Activated naive CD4-positive, alpha-beta T cell treated with Interleukin-2 at 50 U/mL for 16 hours (primary cell): ENCODE data around the gene DNAJC18.
A peak's percentile ranks its signal among the peaks of the same experiment; 100 is the strongest.
"Not testable (repeated sequence)": the region's sequence is repeated elsewhere in the genome, so short reads cannot be mapped to it uniquely, and the experiment has no call there.

Source experiments
- DNase-seq: peaks from one replicate; pipeline ENCODE4 v3.0.0-alpha.2; 2020

The DNAJC18 gene

DNA sequence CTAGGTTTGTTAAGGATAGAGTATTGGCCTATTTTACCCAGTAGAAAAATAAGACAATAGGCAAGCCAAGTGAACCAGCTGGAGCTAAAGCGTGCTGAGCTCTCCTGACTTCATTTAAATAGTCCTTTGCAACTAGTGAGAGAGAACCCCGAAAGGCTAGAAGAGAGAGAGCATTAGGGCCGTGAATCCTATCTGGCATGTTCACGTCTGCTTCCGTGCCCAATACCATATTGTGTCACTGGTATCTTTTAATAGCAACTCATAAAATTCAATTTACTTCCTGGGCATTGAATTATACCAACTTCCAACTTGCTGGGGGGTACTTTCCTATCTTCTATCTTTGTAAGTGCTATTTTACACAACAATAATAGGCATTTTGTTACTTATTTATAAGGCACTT is 13.8 kb downstream of the DNAJC18 start:
- DNase-seq: no peak

- DNase-seq: peak; percentile 44
These were observed 16.9 kb downstream of the DNAJC18 start for GRCh38 chr5:139422307-139422893.

DNA sequence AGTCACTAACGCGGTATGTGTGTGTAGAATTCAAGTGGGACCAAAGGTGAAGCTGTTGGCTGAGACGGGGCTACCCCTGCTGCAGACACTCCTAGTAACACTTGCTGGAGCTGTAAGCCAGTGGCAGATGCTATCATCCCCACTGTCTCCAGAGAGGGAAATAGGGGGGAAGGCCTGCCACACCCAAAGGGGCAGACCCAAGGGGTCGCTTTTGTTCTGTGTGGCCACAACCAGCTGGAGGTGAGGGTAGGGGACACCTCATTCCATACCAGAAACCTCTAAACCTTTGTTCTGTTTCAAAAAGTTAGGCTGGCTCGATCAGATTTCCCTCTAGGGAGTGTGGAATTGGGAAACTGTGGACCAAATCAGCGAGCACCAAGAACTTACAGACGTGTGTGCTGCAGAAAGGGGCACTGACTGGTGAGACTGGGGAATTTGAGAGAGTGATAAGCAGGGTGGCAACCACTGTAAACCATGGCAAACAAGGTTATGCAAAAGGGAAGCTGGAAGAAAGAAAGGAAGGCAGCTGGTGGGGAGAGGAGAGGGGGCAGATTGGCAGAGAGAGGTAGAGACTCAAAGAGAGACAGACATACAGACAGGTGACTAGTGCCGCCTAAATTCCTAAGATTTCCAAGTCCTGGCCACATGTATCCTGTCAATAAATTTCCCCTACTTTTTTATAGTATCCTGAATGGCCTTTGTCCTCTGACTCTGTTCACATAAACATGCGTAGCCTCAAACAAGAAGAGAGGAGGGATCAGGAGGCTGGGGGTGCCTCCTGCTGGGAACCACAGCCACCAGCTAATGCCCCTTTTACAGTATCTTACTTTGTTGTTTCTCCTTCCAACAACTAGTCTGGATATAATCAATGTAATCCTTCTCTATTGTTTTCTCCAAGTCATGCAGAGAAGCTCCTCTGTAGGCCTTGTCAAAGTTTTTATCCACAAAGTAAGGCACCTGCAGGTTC is 19.8 kb downstream of the DNAJC18 start:
- no peak for DNase-seq

DNA sequence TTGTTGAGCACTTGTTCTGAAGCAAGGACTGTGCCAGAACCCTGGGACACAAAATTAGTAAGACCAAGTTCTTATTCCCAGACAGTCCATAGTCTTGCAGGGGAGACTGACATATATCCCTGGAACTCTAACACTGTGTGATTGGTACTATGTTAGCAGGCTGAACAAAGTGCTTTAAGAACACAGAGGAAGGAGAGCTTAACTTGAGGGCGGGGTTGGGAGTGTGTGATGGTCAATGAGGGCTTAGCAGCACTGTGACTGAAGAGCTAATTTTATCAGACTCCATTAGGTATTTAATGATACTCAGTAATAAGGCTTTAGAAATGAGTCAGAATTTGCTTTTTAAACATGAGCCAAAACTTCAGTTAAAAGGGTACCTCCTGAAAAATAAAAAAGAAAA is 20.5 kb downstream of the DNAJC18 start:
- no peak for DNase-seq

DNA sequence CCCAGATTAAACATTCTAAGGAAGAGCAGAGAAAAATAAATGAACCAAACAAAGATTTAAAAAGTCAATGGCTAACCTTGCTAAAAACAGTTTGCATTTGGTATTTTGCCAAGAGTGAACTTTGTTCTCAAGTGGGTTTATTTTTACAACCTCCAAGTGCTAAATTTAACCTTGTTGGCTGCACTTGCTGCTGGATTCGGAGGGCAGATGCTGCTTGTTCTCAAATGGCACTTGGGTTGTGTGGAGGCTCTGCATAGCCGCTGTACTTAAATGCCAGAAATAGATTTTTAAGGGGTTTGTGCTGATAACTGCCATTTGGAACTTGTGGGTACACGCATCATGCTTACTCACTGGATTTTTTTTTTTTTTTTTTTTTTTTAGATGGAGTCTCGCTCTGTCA is 22.1 kb downstream of the DNAJC18 start:
- no peak for DNase-seq

- DNase-seq: no peak
These were observed 22.7 kb downstream of the DNAJC18 start for GRCh38 chr5:139416651-139417050.

- no peak for DNase-seq
These were observed 23.5 kb downstream of the DNAJC18 start for GRCh38 chr5:139415869-139416268.

DNA sequence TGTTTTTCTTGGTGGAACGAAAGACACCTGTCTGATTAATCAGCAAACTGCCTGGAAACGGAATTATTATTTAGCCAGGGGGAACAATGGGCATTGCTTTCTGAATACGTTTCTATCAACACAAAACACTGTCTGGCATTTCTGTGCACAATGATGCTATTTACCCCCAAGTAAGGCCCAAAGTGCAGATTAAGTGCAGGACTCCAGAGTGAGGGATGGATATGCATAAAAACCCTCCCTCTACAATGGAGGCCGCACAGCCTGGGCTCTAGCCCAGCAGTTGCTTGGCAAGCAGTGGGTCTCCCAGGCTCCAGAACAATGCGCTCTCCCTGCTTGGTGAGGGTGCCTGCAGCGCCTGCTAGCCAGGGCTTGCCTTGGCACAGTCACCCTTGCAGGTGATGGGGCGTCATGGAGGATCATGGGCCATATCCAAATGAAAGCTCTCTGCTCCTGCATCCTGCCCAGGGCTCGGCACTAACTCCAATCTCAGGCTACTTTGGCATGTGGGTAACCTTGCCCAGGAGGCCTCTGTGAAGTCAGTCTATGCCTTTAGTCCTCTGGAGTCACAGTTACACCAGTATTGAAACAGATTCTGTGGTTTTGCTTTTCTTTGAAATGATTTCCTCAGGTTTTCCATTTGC is 24.0 kb downstream of the DNAJC18 start:
- DNase-seq: no peak

DNA sequence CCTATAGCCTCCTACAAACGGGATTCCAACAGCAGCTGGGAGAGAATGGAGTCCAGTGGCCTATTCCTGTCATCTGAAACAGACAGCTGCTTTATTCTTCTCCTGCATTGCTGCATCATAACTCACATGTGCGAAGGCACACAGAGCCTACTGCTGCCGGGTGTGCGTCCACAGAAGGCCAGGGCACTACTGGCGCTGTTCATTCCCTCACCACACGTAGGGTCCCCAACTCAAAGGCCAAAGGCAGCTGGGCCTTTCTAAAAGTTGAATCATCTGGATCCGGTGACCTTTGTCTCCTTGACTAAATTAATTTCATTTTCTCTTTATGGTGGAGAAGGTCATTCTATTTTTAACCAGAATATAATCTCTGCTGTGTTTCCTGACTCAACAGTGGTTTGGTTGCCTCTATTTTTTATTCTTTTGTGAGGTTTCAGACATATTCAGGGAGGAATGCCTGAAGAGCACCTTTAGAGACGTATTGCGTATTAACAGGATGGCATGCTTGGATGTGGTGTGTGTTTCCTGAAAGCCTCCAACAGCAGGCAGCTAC is 24.7 kb downstream of the DNAJC18 start:
- no peak for DNase-seq

- no peak for DNase-seq
These were observed 25.4 kb downstream of the DNAJC18 start for GRCh38 chr5:139413963-139414362.

DNA sequence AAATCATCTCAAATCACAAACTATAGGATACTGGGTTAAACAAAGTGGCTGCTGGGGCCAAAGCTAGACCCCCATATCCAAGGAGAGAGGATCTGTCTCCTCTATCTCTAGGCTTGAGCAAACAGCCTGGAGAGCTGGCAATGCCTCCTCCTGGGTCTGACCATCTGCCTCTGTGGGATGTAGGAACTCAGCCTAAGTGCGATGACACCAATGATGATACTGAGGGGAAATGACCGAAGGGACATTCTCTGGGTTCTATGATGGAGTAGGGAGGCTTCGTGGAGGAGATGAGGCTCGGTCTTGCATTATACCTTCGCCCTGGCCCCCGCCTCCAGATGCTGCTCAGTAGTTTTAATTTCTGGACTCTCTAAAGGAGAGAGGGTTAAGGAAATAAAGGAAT is 26.2 kb downstream of the DNAJC18 start:
- DNase-seq: no peak

DNA sequence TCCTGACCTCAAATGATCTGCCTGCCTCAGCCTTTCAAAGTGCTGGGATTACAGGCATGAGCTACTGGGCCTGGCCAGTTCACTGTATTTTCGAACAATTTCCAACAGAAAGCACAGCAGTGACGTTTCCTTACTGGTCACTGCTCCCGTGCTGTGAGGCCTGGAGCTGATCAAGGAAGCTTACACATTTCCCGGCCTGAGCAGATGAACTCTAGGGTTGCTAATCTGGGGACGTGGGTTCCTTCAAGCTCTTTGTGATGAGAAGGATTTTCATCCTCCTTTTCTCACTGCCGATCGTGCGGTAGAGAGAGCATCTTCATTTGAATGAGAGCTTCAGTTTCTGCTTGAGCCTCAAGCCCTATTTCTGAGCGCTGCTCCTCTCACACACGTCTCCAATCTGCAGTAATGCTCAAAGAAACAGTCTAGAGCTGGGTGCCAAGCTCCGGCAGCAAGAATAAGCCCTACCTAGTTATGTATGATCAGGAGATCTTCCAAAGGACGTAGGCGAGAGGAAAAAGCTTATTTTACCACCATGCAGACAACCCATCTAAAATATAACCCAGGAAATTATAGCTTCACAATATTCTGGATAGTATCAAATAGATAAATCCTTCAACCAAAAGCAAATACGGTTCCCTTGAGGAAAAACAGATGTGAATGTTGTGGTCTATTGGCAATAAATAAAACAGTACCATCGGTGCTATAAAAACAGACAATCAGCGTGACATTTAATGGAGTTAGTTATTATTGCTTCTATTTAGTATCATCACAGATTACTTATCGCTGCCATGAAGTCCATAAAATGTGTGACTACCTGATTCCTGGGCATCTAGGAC is 28.1 kb downstream of the DNAJC18 start:
- DNase-seq: no peak

DNA sequence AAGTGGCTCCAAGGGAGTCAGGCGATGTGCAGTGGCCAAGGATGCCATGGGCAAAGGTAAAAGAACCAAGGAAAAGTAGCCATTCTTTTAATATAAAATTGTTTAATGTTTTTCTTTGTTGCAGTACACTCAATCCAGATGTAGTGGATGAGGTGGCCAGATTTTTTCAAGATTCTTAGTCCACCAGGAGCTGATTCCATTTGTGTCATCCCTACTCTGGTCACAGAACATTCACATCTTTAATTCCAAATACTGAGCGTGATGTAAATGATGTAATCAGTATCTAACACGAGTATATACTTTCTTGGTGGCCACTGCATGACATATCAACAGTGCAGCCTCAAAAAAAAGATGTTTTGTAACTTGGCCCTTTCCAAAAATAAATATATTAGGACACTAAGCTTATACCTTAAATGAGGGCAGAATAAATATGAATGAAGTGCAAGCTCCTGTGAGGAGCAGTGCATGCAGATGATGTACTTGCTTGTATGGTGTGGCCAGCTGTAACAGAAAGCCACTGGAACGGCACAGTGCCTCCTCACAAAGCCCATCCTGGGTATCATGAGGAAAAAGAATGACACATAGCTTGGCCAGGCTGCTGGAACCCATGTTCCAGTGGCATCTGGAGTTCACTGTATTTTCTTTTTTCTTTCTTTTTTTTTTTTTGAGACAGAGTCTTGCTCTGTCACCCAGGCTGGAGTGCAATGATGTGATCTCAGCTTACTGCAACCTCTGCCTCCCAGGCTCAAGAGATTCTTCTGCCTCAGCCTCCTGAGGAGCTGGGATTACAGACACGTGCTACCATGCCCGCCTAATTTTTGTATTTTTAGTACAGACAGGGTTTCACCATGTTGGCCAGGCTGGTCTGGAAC is 29.0 kb downstream of the DNAJC18 start:
- no peak for DNase-seq

DNA sequence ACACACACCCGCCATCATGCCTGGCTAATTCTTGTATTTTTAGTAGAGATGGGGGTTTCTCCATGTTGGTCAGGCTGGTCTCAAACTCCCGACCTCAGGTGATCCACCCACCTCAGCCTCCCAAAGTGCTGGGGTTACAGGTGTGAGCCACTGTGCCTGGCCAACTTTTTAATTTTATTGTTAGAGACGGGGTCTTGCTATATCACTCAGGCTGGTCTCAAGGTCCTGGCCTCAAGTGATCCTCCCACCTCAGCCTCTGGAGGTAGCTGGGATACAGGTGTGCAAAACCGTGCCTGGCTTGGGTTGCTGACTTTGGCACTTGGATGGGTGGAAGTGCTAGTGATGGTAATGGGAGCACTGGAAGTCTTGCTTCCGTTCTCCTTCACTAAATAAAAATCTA is 30.2 kb downstream of the DNAJC18 start:
- not testable (repeated sequence) for DNase-seq

DNA sequence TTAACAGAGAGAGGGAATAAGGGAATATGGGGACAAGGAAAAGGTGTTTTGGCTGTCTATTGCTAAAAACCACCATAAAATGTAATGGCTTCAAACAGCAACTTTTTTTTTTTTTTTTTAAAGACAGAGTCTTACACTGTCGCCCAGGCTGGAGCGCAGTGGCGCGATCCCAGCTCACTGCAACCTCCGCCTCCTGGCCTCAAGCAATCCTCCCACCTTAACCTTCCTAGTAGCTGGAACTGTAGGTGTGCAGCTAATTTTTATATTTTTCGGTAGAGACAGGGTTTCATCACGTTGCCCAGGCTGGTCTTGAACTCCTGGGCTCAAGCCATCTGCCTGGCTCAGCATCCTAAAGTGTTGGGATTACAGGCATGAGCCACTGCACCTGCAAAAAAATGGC is 31.1 kb downstream of the DNAJC18 start:
- DNase-seq: no peak

DNA sequence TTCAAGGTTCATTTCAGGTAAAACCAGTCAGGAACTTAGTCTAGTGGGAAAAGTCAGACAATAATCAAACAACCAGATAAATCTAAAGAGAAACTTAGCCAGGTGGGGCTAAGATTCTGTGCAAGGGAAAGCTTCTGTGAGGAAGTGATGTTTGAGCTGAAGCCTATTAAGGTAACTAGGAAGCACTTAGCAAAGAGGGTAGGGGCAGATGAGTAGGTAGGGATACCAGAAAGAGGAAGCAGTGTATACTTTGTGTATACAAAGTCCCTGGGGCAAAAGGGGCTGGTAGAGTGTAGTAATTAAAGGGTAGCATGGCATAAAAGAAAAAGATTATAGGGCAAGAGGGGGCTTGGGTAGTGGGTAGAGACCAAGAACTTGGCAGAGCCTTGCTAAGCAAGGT is 31.8 kb downstream of the DNAJC18 start:
- no peak for DNase-seq

- DNase-seq: no peak
These were observed 32.4 kb downstream of the DNAJC18 start for GRCh38 chr5:139406963-139407362.

DNA sequence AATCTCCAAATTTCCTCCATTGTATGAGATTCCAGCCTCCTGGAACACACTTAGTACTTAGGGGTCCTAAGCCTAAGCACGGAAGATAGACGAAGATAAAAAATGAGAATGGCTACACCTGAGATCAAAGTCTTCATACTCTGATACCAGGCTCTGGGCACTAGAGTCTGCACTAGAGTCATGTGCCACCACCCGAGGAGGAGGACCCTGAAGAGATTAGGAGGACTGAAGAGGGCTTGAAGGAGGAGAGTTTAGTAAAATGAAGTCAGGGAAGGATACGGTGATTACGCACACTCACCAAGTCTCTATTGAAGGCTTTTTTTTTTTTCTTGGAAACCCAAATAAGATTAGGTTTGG is 34.9 kb downstream of the DNAJC18 start:
- no peak for DNase-seq

DNA sequence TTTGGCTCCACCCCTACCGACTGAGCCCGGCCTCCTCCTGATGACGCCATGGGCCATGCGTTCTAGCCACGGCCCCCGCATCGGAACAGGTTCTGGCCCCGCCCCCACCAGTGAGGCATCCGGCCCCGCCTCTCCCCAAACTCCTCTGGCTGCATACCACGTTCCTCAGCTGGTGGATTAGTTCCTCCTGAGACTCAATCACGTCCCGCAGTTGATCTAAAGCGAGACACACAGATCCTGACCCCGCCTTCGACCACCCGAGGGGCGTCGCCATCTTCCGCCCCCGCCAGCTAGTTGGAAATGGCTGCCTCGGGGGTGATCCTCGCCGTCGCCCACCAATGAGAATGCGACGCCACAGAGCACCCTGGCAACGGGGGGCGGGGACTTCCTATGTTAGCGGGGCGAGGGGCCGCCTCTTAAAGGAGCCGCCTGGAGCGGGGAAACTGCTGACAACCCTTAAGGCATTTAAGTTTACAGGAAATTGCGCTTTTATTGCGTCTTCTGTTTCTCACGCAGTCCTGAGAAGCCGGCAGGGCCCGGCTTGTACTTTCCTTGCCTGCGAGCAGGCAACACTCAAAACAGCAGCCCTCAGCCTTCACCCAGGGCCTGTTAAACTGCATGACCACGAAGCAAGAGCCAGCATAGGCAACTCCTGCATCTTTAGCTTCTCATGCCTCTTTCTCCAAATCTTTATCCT is 35.4 kb downstream of the DNAJC18 start, which contains the start of gene SPATA24:
Gene SPATA24 (minus strand): TSS at position 303 of the 697 bp plus-strand sequence. CDS start 29 bp downstream, at position 274.
- peak; percentile 99 for DNase-seq

DNA sequence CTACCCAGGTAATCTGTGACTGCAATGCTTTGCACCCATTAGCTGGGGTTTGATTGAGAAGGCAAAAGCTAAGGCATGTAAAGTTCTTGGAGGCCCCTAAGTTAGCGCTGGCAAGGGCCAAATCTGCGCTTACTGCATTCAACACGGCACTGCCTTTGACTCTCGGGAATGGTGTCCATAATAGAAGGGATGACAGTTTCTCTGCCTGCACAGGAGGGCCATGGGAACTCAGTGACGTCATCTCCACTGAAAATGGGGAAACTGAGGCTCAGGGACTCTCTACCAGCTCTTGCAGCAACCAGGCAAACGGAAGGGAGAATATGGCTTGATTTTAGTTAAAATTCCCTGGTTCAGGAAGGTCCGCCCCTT is 35.9 kb downstream of the DNAJC18 start:
- DNase-seq: no peak

- DNase-seq: no peak
These were observed 36.7 kb downstream of the DNAJC18 start for GRCh38 chr5:139402561-139403158.
